SK-N-SH treated with all-trans-retinoic acid at 6 μM for 48 hours (cell line): ENCODE data around the gene MAST4.

Source experiments
- ATAC-seq: fragments of 200-7000 bp; cut with Tn5 transposase; 3 replicates; pipeline ENCODE4 v1.9.1; 2020; ENCODE audit warnings: mild to moderate bottlenecking, moderate library complexity
- BACH2 ChIP-seq: fragments of 250-450 bp; sonication (Bioruptor Pico); IDR thresholded peaks from 2 replicates; pipeline ENCODE4 v1.9.0; 2021; ENCODE audit warnings: mild to moderate bottlenecking, borderline replicate concordance
- CREB5 ChIP-seq: fragments of 250-450 bp; sonication (Bioruptor Pico); IDR thresholded peaks from 2 replicates; pipeline ENCODE4 v1.5.1; 2020; ENCODE audit warnings: low read depth, mild to moderate bottlenecking, moderate library complexity
- CSDC2 ChIP-seq: fragments of 250-450 bp; sonication (Bioruptor Pico); IDR thresholded peaks from 2 replicates; pipeline ENCODE4 v1.5.0; 2020; ENCODE audit warnings: mild to moderate bottlenecking, moderate library complexity
- CSRNP3 ChIP-seq: fragments of 250-450 bp; sonication (Bioruptor Pico); IDR thresholded peaks from 2 replicates; pipeline ENCODE4 v1.5.1; 2021; ENCODE audit warnings: mild to moderate bottlenecking, moderate library complexity
- ESRRG ChIP-seq: fragments of 250-450 bp; sonication (Bioruptor Pico); IDR thresholded peaks from 2 replicates; pipeline ENCODE4 v1.6.1; 2021; ENCODE audit warnings: mild to moderate bottlenecking
- GLIS3 ChIP-seq: fragments of 250-450 bp; sonication (Bioruptor Pico); IDR thresholded peaks from 2 replicates; pipeline ENCODE4 v1.5.0; 2020; ENCODE audit warnings: mild to moderate bottlenecking, moderate library complexity
- ISL1 ChIP-seq: fragments of 250-450 bp; sonication (Bioruptor Pico); IDR thresholded peaks from 2 replicates; pipeline ENCODE4 v2.1.2; 2022; ENCODE audit warnings: mild to moderate bottlenecking, moderate library complexity
- OSR1 ChIP-seq: fragments of 250-450 bp; sonication (Bioruptor Pico); IDR thresholded peaks from 2 replicates; pipeline ENCODE4 v1.8.0; 2022; ENCODE audit warnings: moderate library complexity, mild to moderate bottlenecking, inconsistent platforms
- PATZ1 ChIP-seq: fragments of 250-450 bp; sonication (Bioruptor Pico); IDR thresholded peaks from 2 replicates; pipeline ENCODE4 v1.8.0; 2020; ENCODE audit warnings: mild to moderate bottlenecking, moderate library complexity, borderline replicate concordance
- POU6F1 ChIP-seq: fragments of 250-450 bp; sonication (Bioruptor Pico); IDR thresholded peaks from 2 replicates; pipeline ENCODE4 v1.8.0; 2021; ENCODE audit warnings: low read depth, mild to moderate bottlenecking, moderate library complexity, borderline replicate concordance
- RARB ChIP-seq: fragments of 250-450 bp; sonication (Bioruptor Pico); IDR thresholded peaks from 2 replicates; pipeline ENCODE4 v1.8.0; 2021; ENCODE audit warnings: mild to moderate bottlenecking, moderate library complexity
- SNAI2 ChIP-seq: fragments of 250-450 bp; sonication (Bioruptor Pico); IDR thresholded peaks from 2 replicates; pipeline ENCODE4 v1.5.0; 2020; ENCODE audit warnings: mild to moderate bottlenecking, moderate library complexity
- TCF4 ChIP-seq: fragments of 250-450 bp; sonication (Bioruptor Pico); IDR thresholded peaks from 2 replicates; pipeline ENCODE4 v1.8.0; 2021; ENCODE audit warnings: mild to moderate bottlenecking, moderate library complexity, borderline replicate concordance
- TOX ChIP-seq: fragments of 250-450 bp; sonication (Bioruptor Pico); IDR thresholded peaks from 2 replicates; pipeline ENCODE4 v1.8.0; 2021; ENCODE audit warnings: mild to moderate bottlenecking, moderate library complexity, borderline replicate concordance
- TSHZ2 ChIP-seq: fragments of 250-450 bp; sonication (Bioruptor Pico); IDR thresholded peaks from 2 replicates; pipeline ENCODE4 v1.5.0; 2020; ENCODE audit warnings: mild to moderate bottlenecking, moderate library complexity
- ZFP3 ChIP-seq: fragments of 250-450 bp; sonication (Bioruptor Pico); IDR thresholded peaks from 2 replicates; pipeline ENCODE4 v1.5.0; 2020; ENCODE audit warnings: mild to moderate bottlenecking, moderate library complexity
- ZFP30 ChIP-seq: fragments of 450-650 bp; formaldehyde crosslinking; IDR thresholded peaks from 2 replicates; pipeline ENCODE4 v1.5.0; 2022; ENCODE audit warnings: mild to moderate bottlenecking, moderate library complexity
- ZNF70 ChIP-seq: fragments of 450-650 bp; formaldehyde crosslinking; IDR thresholded peaks from 2 replicates; pipeline ENCODE4 v1.5.0; 2020; ENCODE audit warnings: mild to moderate bottlenecking, moderate library complexity

Gene MAST4

GRCh38 chr5:66872736-66873331 lies 276.6 kb downstream of the MAST4 start (continued):
- TF ChIP-seq CSRNP3 (CRISPR knock-in tag): no peak
- no peak for TF ChIP-seq ZNF70
- no peak for TF ChIP-seq ZFP30 (CRISPR knock-in tag)

- no peak for ATAC-seq
- no peak for TF ChIP-seq TSHZ2 (CRISPR knock-in tag)
- no peak for TF ChIP-seq SNAI2 (CRISPR knock-in tag)
- TF ChIP-seq ZFP3 (CRISPR knock-in tag): no peak
- no peak for TF ChIP-seq GLIS3 (CRISPR knock-in tag)
- no peak for TF ChIP-seq CREB5 (CRISPR knock-in tag)
- TF ChIP-seq CSDC2 (CRISPR knock-in tag): no peak
- TF ChIP-seq POU6F1 (CRISPR knock-in tag): no peak
- TF ChIP-seq TOX (CRISPR knock-in tag): no peak
- no peak for TF ChIP-seq ESRRG (CRISPR knock-in tag)
- no peak for TF ChIP-seq PATZ1
- TF ChIP-seq RARB (CRISPR knock-in tag): no peak
These were observed 277.8 kb downstream of the MAST4 start for GRCh38 chr5:66874004-66874403.

- ATAC-seq: no peak
- TF ChIP-seq BACH2 (CRISPR knock-in tag) (no peak), TCF4 (no peak), CSDC2 (CRISPR knock-in tag) (no peak), OSR1 (CRISPR knock-in tag) (no peak), CREB5 (CRISPR knock-in tag) (no peak), ZNF70 (no peak), ESRRG (CRISPR knock-in tag) (no peak), ISL1 (CRISPR knock-in tag) (no peak)
These were observed 279.1 kb downstream of the MAST4 start for GRCh38 chr5:66875315-66875714.
